ENCODE results near the gene SLC6A6. TPM values are rescaled to one million over a fixed set of nuclear protein-coding genes. Genes with fewer than 3 reads are reported as not detected.
A peak's percentile ranks its signal among the peaks of the same experiment; 100 is the strongest.
"Not testable (repeated sequence)": the region's sequence is repeated elsewhere in the genome, so short reads cannot be mapped to it uniquely, and the experiment has no call there.

SLC6A6 gene
- total RNA-seq, 1 donor from 2014 or later: 30.3 TPM

GRCh38 chr3:14436954-14437281, 34.5 kb downstream of the SLC6A6 start:
- Mint-ChIP-seq H3K27ac (peak overlapping the region; percentile 74), H3K9me3 (no peaks in the 10 kb centered on the region), H3K4me1 (ENCODE audit: unreplicated experiment) (peaks cover 42% of the 10 kb centered on the region)

GRCh38 chr3:14437705-14438104, 35.3 kb downstream of the SLC6A6 start:
- not testable (repeated sequence) for H3K27me3 Mint-ChIP-seq; DNase-seq (ENCODE audit: extremely low spot score, unreplicated experiment); H3K4me3 Mint-ChIP-seq; H3K36me3 Mint-ChIP-seq; H3K27ac Mint-ChIP-seq; H3K9me3 Mint-ChIP-seq
- H3K4me1 Mint-ChIP-seq (ENCODE audit: unreplicated experiment): peaks cover 41% of the 10 kb centered on the region

More at GRCh38 chr3:14436954-14437281, 34.5 kb downstream of the SLC6A6 start:
- TF ChIP-seq CTCF (conservative IDR thresholded peaks at IDR 0.05): no peak
- Mint-ChIP-seq H3K4me3 (no peak overlapping the region), H3K36me3 (no peaks in the 10 kb centered on the region), H3K27me3 (no peaks in the 10 kb centered on the region)
- DNase-seq (ENCODE audit: extremely low spot score, unreplicated experiment): no peak

GRCh38 chr3:14438262-14438661, 35.9 kb downstream of the SLC6A6 start:
- no peak overlapping the region for H3K4me3 Mint-ChIP-seq
- H3K36me3 Mint-ChIP-seq: no peaks in the 10 kb centered on the region
- H3K4me1 Mint-ChIP-seq (ENCODE audit: unreplicated experiment): peaks cover 41% of the 10 kb centered on the region
- no peak for TF ChIP-seq CTCF (conservative IDR thresholded peaks at IDR 0.05)
- DNase-seq (ENCODE audit: extremely low spot score, unreplicated experiment): no peak
- no peaks in the 10 kb centered on the region for H3K27me3 Mint-ChIP-seq
- H3K27ac Mint-ChIP-seq: no peak overlapping the region
- no peaks in the 10 kb centered on the region for H3K9me3 Mint-ChIP-seq

- H3K4me3 Mint-ChIP-seq: peak overlapping the region; percentile 34
- no peaks in the 10 kb centered on the region for H3K9me3 Mint-ChIP-seq
- H3K27ac Mint-ChIP-seq: peak overlapping the region; percentile 70
- peaks cover under 1% of the 10 kb centered on the region for H3K36me3 Mint-ChIP-seq
- no peak for DNase-seq (ENCODE audit: extremely low spot score, unreplicated experiment)
- H3K27me3 Mint-ChIP-seq: no peaks in the 10 kb centered on the region
- H3K4me1 Mint-ChIP-seq (ENCODE audit: unreplicated experiment): peaks cover 40% of the 10 kb centered on the region
- no peak for TF ChIP-seq CTCF (conservative IDR thresholded peaks at IDR 0.05)
These were observed 36.5 kb downstream of the SLC6A6 start for GRCh38 chr3:14438929-14439328.

- no peak for DNase-seq (ENCODE audit: extremely low spot score, unreplicated experiment)
- Mint-ChIP-seq H3K36me3 (peaks cover 5% of the 10 kb centered on the region), H3K4me1 (ENCODE audit: unreplicated experiment) (peaks cover 33% of the 10 kb centered on the region), H3K27ac (peak overlapping the region; percentile 70), H3K9me3 (no peaks in the 10 kb centered on the region), H3K4me3 (peak overlapping the region; percentile 34), H3K27me3 (no peaks in the 10 kb centered on the region)
- no peak for TF ChIP-seq CTCF (conservative IDR thresholded peaks at IDR 0.05)
These were observed 37.2 kb downstream of the SLC6A6 start for GRCh38 chr3:14439501-14440167.

GRCh38 chr3:14440168-14440518, 37.7 kb downstream of the SLC6A6 start:
- DNase-seq (ENCODE audit: extremely low spot score, unreplicated experiment): no peak
- H3K4me1 Mint-ChIP-seq (ENCODE audit: unreplicated experiment): peaks cover 29% of the 10 kb centered on the region
- peaks cover 5% of the 10 kb centered on the region for H3K36me3 Mint-ChIP-seq
- H3K27me3 Mint-ChIP-seq: no peaks in the 10 kb centered on the region
- H3K4me3 Mint-ChIP-seq: no peak overlapping the region
- H3K9me3 Mint-ChIP-seq: no peaks in the 10 kb centered on the region
- H3K27ac Mint-ChIP-seq: peak overlapping the region; percentile 70
- no peak for TF ChIP-seq CTCF (conservative IDR thresholded peaks at IDR 0.05)
